Gastrocnemius medialis (tissue), 4 donors: Measurements from ENCODE around the gene DRC7. TPM values are rescaled to one million over a fixed set of nuclear protein-coding genes. Genes with fewer than 3 reads are reported as not detected.

Source experiments
- ATAC-seq, 2 donors: fragments of 150-250 bp; one replicate each; pipeline ENCODE4 v1.9.1; 2016
- DNase-seq, 2 donors: peaks; one replicate each; pipeline ENCODE4 v3.0.0-alpha.2; 2019
- H3K27ac ChIP-seq, 4 donors: fragments of 200-600 bp; sonication (generic); 1 replicate in 1 of 4; 2 replicates in 3 of 4; pipeline ENCODE4 v1.5.1; 2016 to 2018; ENCODE audit warnings: mild to moderate bottlenecking in 2 of 4, moderate library complexity in 1 of 4
- H3K27me3 ChIP-seq, 3 donors: fragments of 200-600 bp; sonication (generic) in 2 of 3; 1 replicate in 1 of 3; 2 replicates in 2 of 3; pipeline versions ENCODE4 v1.5.1 to v1.6.0; 2016 to 2019; ENCODE audit warnings: mild to moderate bottlenecking in 1 of 3, moderate library complexity in 1 of 3
- H3K36me3 ChIP-seq, 2 donors: fragments of 200-600 bp; sonication (generic) in 1 of 2; one replicate each; pipeline ENCODE4 v1.5.1; 2017 to 2018
- H3K4me1 ChIP-seq, 2 donors: fragments of 200-600 bp; sonication (generic) in 1 of 2; one replicate each; pipeline ENCODE4 v1.5.1; 2016 to 2017; ENCODE audit warnings: mild to moderate bottlenecking in 2 of 2
- H3K4me3 ChIP-seq, 4 donors: fragments of 200-600 bp; sonication (generic) in 3 of 4; 1 replicate in 1 of 4; 2 replicates in 3 of 4; pipeline ENCODE4 v1.5.1; 2016 to 2019; ENCODE audit warnings: mild to moderate bottlenecking in 2 of 4
- H3K9me3 ChIP-seq, 3 donors: fragments of 200-600 bp; sonication (generic) in 2 of 3; 1 replicate in 1 of 3; 2 replicates in 2 of 3; pipeline ENCODE4 v1.5.1; 2016 to 2019
- POLR2A ChIP-seq, 2 donors: fragments of 450-650 bp; IDR thresholded peaks; one replicate each; pipeline ENCODE4 v1.6.1; 2017; ENCODE audit warnings: antibody characterized with exemption in 2 of 2, mild to moderate bottlenecking in 2 of 2, moderate library complexity in 2 of 2
- in situ Hi-C, 4 donors: fragments of 200-750 bp; cut with MboI; loops; one replicate each; pipeline versions ENCODE4 v1.15.0 to v1.8.0; 2017; ENCODE audit warnings: low sequenced_read_pairs in 4 of 4
- intact Hi-C: fragments of 100-400 bp; cut with DNase I; formaldehyde crosslinking; loops from one replicate; pipeline ENCODE4 v1.15.1; 2023; ENCODE audit warnings: low total_unique reads
- total RNA-seq, 4 donors: library from RNA; depleted of rRNA; stranded (reverse); fragments of >200 nt; gene quantifications; one replicate each; pipeline versions ENCODE4 v1.1.0 to v1.2.3, GENCODE V29; 2016
- TF ChIP-seq, protein P1 (sequence below), 5 experiments: fragments of 450-650 bp in 3 of 5; fragments of 200-600 bp in 2 of 5; sonication (generic) in 2 of 5; IDR thresholded peaks in 4 of 5; conservative IDR thresholded peaks in 1 of 5; 1 replicate in 4 of 5; 2 replicates in 1 of 5; pipeline ENCODE4 v1.5.1; 2016 to 2019; ENCODE audit warnings: antibody characterized with exemption in 5 of 5, mild to moderate bottlenecking in 3 of 5, moderate library complexity in 3 of 5

The DRC7 gene
- total RNA-seq, 4 donors from 2014 or later, result not detected

GRCh38 chr16:57646388-57647039, 48.1 kb upstream of the DRC7 start:
- no peak for TF ChIP-seq POLR2A (IDR thresholded peaks at IDR 0.05)
- TF ChIP-seq, protein P1, sequence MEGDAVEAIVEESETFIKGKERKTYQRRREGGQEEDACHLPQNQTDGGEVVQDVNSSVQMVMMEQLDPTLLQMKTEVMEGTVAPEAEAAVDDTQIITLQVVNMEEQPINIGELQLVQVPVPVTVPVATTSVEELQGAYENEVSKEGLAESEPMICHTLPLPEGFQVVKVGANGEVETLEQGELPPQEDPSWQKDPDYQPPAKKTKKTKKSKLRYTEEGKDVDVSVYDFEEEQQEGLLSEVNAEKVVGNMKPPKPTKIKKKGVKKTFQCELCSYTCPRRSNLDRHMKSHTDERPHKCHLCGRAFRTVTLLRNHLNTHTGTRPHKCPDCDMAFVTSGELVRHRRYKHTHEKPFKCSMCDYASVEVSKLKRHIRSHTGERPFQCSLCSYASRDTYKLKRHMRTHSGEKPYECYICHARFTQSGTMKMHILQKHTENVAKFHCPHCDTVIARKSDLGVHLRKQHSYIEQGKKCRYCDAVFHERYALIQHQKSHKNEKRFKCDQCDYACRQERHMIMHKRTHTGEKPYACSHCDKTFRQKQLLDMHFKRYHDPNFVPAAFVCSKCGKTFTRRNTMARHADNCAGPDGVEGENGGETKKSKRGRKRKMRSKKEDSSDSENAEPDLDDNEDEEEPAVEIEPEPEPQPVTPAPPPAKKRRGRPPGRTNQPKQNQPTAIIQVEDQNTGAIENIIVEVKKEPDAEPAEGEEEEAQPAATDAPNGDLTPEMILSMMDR (IDR thresholded peaks at IDR 0.05 in 4 of 5, conservative IDR thresholded peaks at IDR 0.05 in 1 of 5), result no peak
- Histone ChIP-seq H3K27ac (peak overlapping the region; percentile 59 to 77 (median 73)), H3K36me3 (no peaks in the 10 kb centered on the region), H3K9me3 (no peaks in the 10 kb centered on the region), H3K27me3 (no peaks in the 10 kb centered on the region), H3K4me1 (peaks cover 0 to 4% of the 10 kb centered on the region in 2 donors), H3K4me3 (peak overlapping the region in 1 of 4 donors; percentile 11)
- intact Hi-C loops (loop anchor here (1.0 to 5.0 kb wide), 3 partner anchors 9 to 44 kb away; no protein-coding TSS in a partner anchor), in situ Hi-C loops (no loop called here)
- DNase-seq (no peak), ATAC-seq (peak; percentile 23 to 36)

DNA sequence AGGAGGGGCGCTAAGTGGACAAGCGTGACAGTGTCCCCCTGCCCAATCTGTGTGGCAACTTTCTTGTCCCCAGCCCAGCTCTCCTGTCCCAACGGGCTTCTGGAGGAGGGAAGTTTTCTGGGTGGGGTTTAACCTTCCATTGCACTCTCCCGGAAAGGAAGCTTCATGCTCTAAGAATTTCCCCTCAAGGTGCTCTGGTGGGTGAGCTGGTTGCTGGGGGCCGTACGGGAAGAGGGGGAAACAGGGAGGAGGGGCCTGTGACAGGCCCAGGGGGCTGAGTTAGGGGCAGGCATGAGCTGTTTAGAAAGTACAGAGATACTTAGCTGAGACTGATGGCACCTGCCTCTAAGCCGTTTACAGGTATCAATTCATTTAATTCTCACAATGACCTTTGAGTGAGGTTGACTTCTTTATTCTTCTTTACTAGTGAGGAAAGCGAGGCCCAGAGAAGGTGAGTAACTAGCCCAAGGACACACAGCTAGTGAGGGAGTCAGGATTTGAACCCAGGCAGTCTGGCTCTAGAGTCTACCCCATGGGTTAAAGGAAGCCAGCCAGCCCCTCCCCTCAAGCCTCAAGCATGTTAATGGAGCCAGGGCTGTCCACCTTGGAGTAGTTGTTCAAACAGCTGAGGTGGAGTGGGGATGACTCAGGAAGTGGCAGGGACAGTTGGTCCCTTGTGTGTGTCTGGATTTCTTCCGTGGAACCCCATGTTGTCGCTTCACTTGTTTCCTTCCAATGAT, 47.3 kb upstream of the DRC7 start:
- Histone ChIP-seq H3K4me3 (no peak overlapping the region), H3K36me3 (no peaks in the 10 kb centered on the region), H3K9me3 (no peaks in the 10 kb centered on the region), H3K4me1 (peaks cover 0 to 4% of the 10 kb centered on the region in 2 donors), H3K27ac (peak overlapping the region; percentile 59 to 77 (median 73)), H3K27me3 (no peaks in the 10 kb centered on the region)
- peak; percentile 23 to 48 for ATAC-seq
- no peak for DNase-seq
- in situ Hi-C loops (no loop called here), intact Hi-C loops (loop anchor here (2.0 to 5.0 kb wide), 2 partner anchors 15 to 45 kb away; no protein-coding TSS in a partner anchor)
- no peak for TF ChIP-seq POLR2A (IDR thresholded peaks at IDR 0.05)
- TF ChIP-seq, protein P1 (IDR thresholded peaks at IDR 0.05 in 4 of 5, conservative IDR thresholded peaks at IDR 0.05 in 1 of 5), result no peak

DNA sequence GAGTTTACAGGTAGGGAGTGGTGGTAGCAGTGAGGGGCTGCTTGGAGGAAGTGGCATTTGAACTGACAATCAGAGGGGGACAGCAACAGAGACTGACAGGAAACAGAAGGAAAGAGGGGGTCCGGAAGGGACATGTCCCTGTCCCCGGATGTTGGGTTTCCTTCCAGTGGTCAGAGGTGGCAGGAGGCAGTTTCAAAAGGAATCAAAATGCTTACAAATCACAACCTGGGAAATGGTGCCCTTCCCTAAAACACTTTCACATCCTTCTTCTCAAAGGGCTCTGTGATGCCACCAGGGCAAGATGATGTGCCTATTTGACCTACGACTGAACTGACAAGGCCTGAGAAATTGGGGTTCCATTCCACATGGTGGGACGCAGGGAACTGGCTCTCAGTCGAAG, 46.5 kb upstream of the DRC7 start:
- DNase-seq (no peak), ATAC-seq (no peak)
- no peak for TF ChIP-seq POLR2A (IDR thresholded peaks at IDR 0.05)
- TF ChIP-seq, protein P1 (IDR thresholded peaks at IDR 0.05 in 4 of 5, conservative IDR thresholded peaks at IDR 0.05 in 1 of 5), result no peak
- Histone ChIP-seq H3K9me3 (no peaks in the 10 kb centered on the region), H3K27ac (peak overlapping the region; percentile 40 to 77 (median 73)), H3K4me1 (peaks cover 0 to 4% of the 10 kb centered on the region in 2 donors), H3K36me3 (no peaks in the 10 kb centered on the region), H3K27me3 (no peaks in the 10 kb centered on the region), H3K4me3 (no peak overlapping the region)
- intact Hi-C loops (loop anchor here (5.0 kb wide), 1 partner anchor 46 kb away; no protein-coding TSS in a partner anchor), in situ Hi-C loops (no loop called here)

DNA sequence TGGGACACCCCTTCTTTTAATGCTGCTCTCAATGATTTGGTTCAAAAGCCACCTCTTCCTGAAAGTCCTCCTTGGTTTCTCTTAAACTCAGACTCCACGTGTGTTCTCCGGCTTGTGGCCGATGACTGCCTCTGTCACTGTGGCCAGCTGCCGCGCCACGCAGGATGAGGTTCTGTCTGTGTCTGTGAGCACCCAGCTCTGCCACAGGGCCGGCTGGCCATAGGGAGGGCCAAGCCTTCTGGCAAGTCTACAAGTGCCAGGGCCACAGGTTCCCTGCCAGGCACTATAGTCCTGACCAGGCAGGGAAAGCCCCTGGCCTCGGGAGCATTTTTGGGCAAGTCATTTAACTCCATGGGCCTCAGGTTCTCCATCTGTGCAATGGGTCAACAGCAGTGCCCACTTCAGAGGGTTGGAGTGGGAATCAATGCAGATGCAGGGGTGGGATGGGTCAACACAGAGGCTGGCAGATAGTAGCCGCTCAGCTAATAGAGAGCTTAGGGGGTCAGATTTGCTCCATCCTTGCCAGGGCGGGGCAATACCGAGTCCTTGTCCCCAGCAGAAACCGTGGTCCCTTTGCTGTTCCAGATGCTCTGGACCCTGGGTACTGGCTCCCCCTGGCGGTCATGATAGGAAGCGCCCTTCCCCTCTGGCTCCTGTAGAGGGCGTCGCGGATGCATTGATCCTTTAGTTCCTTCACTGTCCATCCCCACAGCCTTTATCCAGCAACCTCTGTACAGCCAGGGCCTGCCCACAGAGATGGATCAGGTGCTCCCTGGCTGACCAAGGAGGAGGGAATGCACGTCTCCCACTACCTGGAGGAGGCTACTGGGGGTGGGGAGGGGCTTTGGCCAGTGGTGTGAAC, 45.8 kb upstream of the DRC7 start:
- Histone ChIP-seq H3K4me1 (peaks cover 0 to 4% of the 10 kb centered on the region in 2 donors), H3K9me3 (no peaks in the 10 kb centered on the region), H3K4me3 (no peak overlapping the region), H3K27ac (peak overlapping the region; percentile 40 to 77 (median 73)), H3K27me3 (peaks cover 0 to under 1% (median 0%) of the 10 kb centered on the region in 3 donors), H3K36me3 (no peaks in the 10 kb centered on the region)
- in situ Hi-C loops, result no loop called here
- no peak for TF ChIP-seq POLR2A (IDR thresholded peaks at IDR 0.05)
- TF ChIP-seq, protein P1 (IDR thresholded peaks at IDR 0.05 in 4 of 5, conservative IDR thresholded peaks at IDR 0.05 in 1 of 5), result peak; percentile 89 to 98 (median 92)
- DNase-seq, result peak; percentile 25 to 53
- peak; percentile 47 to 58 for ATAC-seq
- intact Hi-C loops, result loop anchor here (1.0 to 5.0 kb wide), 2 partner anchors 47 to 73 kb away; no protein-coding TSS in a partner anchor
